HepG2 (cell line): ENCODE results near the gene VPS50. TPM values are rescaled to one million over a fixed set of nuclear protein-coding genes. Genes with fewer than 3 reads are reported as not detected.

ENCODE experiments used
- ATAC-seq: fragments of 200-7000 bp; cut with Tn5 transposase; 3 replicates; pipeline ENCODE4 v1.9.1; 2020; ENCODE audit warnings: mild to moderate bottlenecking, moderate library complexity
- BruUV-seq: library from RNA; stranded (reverse); fragments of 400-500 nt; replicated peaks from 2 replicates; lab custom pipeline; 2021; lab: Mats Ljungman, UMichigan
- CTCF ChIA-PET: fragments of 300-600 bp; formaldehyde crosslinking; extraction: SDS; loops from one replicate; lab custom pipeline; 2021; ENCODE audit warnings: low total read pairs, inconsistent platforms, low intra/inter-chr PET ratio; lab: Yijun Ruan, JAX
- POLR2A ChIA-PET: fragments of 350-600 bp; sonication (Branson Sonifier 250); formaldehyde crosslinking; loops from one replicate; lab custom pipeline; 2020; ENCODE audit warnings: antibody characterized with exemption, inconsistent platforms; lab: Yijun Ruan, JAX
- DNase-seq: peaks from one replicate; pipeline ENCODE4 v3.0.0-alpha.2; 2015; ENCODE audit warnings: low spot score
- FAIRE-seq: peaks from 3 replicates; lab custom pipeline; 2011; peaks lifted over from hg19 to GRCh38; lab: Jason Lieb, UNC
- H2AFZ ChIP-seq: one replicate; pipeline ENCODE4 v1.6.1; 2011; ENCODE audit warnings: low read length, inconsistent platforms
- H3K27ac ChIP-seq: fragments of 300-600 bp; 3 replicates; pipeline ENCODE4 v1.8.0; 2011; ENCODE audit warnings: mixed run types, mild to moderate bottlenecking, mixed read lengths, low read length, inconsistent platforms; ENCODE audit not compliant: insufficient read depth; ENCODE audit errors: extremely low read length
- H3K27me3 ChIP-seq, 2 experiments: fragments of 200-600 bp in 1 of 2; 2 replicates in 1 of 2; 3 replicates in 1 of 2; pipeline versions ENCODE4 v1.6.0 to v1.8.0; 2011; ENCODE audit warnings: low read length in 2 of 2, mild to moderate bottlenecking in 2 of 2, moderate library complexity in 2 of 2, inconsistent platforms in 1 of 2; ENCODE audit not compliant: insufficient read depth in 2 of 2, control insufficient read depth in 1 of 2
- H3K36me3 ChIP-seq, 2 experiments: fragments of 200-600 bp in 1 of 2; replicated peaks in 1 of 2; 2 replicates in 1 of 2; 3 replicates in 1 of 2; pipeline versions ENCODE4 v1.5.1 to v1.8.0; 2011; ENCODE audit warnings: low read length in 2 of 2, inconsistent platforms in 1 of 2; ENCODE audit not compliant: insufficient read depth in 2 of 2, control insufficient read depth in 1 of 2
- H3K4me1 ChIP-seq: 2 replicates; pipeline ENCODE4 v1.5.1; 2012; ENCODE audit warnings: low read length, inconsistent platforms; ENCODE audit not compliant: insufficient read depth
- H3K4me2 ChIP-seq: 2 replicates; pipeline ENCODE4 v1.6.0; 2011; ENCODE audit warnings: low read depth, low read length, inconsistent platforms
- H3K4me3 ChIP-seq, 3 experiments: fragments of 200-600 bp in 1 of 3; sonication (generic), shearing (Covaris generic) in 1 of 3; replicated peaks in 1 of 3; 2 replicates each; pipeline ENCODE4 v1.5.1; 2011 to 2016; ENCODE audit warnings: low read length in 3 of 3, inconsistent platforms in 2 of 3, low read depth in 2 of 3, mild to moderate bottlenecking in 2 of 3, control low read depth in 1 of 3, mixed read lengths in 1 of 3; ENCODE audit not compliant: insufficient read depth in 1 of 3
- H3K79me2 ChIP-seq: one replicate; pipeline ENCODE4 v1.6.1; 2011; ENCODE audit warnings: low read length, inconsistent platforms; ENCODE audit not compliant: insufficient read depth
- H3K9ac ChIP-seq: 2 replicates; pipeline ENCODE4 v1.6.0; 2011; ENCODE audit warnings: mild to moderate bottlenecking, low read depth, low read length, inconsistent platforms; ENCODE audit not compliant: insufficient read depth
- H3K9me3 ChIP-seq: 2 replicates; pipeline ENCODE4 v1.5.1; 2012; ENCODE audit warnings: mild to moderate bottlenecking, low read length
- H4K20me1 ChIP-seq: 2 replicates; pipeline ENCODE4 v1.6.0; 2011; ENCODE audit warnings: inconsistent platforms, mild to moderate bottlenecking, low read length, moderate library complexity; ENCODE audit not compliant: insufficient read depth
- DPF2 ChIP-seq: sonication (generic); formaldehyde crosslinking; IDR thresholded peaks from 2 replicates; pipeline ENCODE4 v1.4.0; 2020; ENCODE audit warnings: mild to moderate bottlenecking, low read depth, missing genetic modification reagents, borderline replicate concordance
- HIVEP1 ChIP-seq: sonication (generic); formaldehyde crosslinking; IDR thresholded peaks from 2 replicates; pipeline ENCODE4 v1.4.0; 2020; ENCODE audit warnings: mild to moderate bottlenecking, missing genetic modification reagents
- RXRB ChIP-seq: IDR thresholded peaks from 2 replicates; pipeline ENCODE4 v1.6.1; 2016; ENCODE audit warnings: borderline replicate concordance, missing genetic modification reagents, missing compliant biosample characterization
- SRF ChIP-seq: IDR thresholded peaks from 2 replicates; pipeline ENCODE4 v1.6.1; 2011; ENCODE audit warnings: mild to moderate bottlenecking, low read depth, low read length, moderate library complexity
- TBX2 ChIP-seq: sonication (generic); formaldehyde crosslinking; IDR thresholded peaks from 2 replicates; pipeline ENCODE4 v1.5.0; 2020; ENCODE audit warnings: missing genetic modification reagents, mild to moderate bottlenecking, borderline replicate concordance
- THAP11 ChIP-seq: IDR thresholded peaks from 2 replicates; pipeline ENCODE4 v1.6.1; 2016; ENCODE audit warnings: missing biosample characterization, missing genetic modification reagents
- ZKSCAN1 ChIP-seq: fragments of 150-350 bp; IDR thresholded peaks from 2 replicates; pipeline ENCODE4 v1.6.1; 2014; ENCODE audit warnings: low read length
- ZNF33A ChIP-seq: sonication (generic); formaldehyde crosslinking; IDR thresholded peaks from 2 replicates; pipeline ENCODE4 v1.5.1; 2020; ENCODE audit warnings: missing genetic modification reagents, mild to moderate bottlenecking, moderate library complexity, borderline replicate concordance
- ZNF383 ChIP-seq: sonication (generic); formaldehyde crosslinking; IDR thresholded peaks from 2 replicates; pipeline ENCODE4 v1.4.0; 2020; ENCODE audit warnings: missing genetic modification reagents, mild to moderate bottlenecking, borderline replicate concordance
- ZNF550 ChIP-seq: sonication (generic); formaldehyde crosslinking; IDR thresholded peaks from 2 replicates; pipeline ENCODE4 v1.4.0; 2020; ENCODE audit warnings: mild to moderate bottlenecking, missing genetic modification reagents, borderline replicate concordance
- WGBS: methylation state at CpG from one replicate; pipeline ENCODE4 v1.1.6; 2017; ENCODE audit warnings: low lambda C conversion rate; 5-methylcytosine and 5-hydroxymethylcytosine counted together
- in situ Hi-C: cut with HindIII; loops from 2 replicates; pipeline ENCODE4 v1.10.0; 2017; ENCODE audit warnings: low pct_unique_long_range_greater_than_20kb; ENCODE audit not compliant: extremely low pct_ligation_motif_present
- intact Hi-C: fragments of 100-400 bp; cut with micrococcal nuclease; formaldehyde crosslinking; loops from one replicate; pipeline ENCODE4 v1.10.0; 2022; ENCODE audit not compliant: unreplicated experiment
- polyA plus RNA-seq, 8 experiments: library from polyadenylated mRNA; depleted of rRNA in 3 of 8; stranded (reverse) in 7 of 8; unstranded in 1 of 8; fragments of >200 nt; fragmentation: Illumina TruSeq in 4 of 8; extraction: Trizol in 4 of 8; gene quantifications; 2 replicates each; pipeline versions ENCODE4 v1.2.1 to v1.2.3, GENCODE V29; 2011 to 2016; ENCODE audit warnings: low read depth in 4 of 8, missing spikeins in 1 of 8, mixed read lengths in 1 of 8; ENCODE audit not compliant: insufficient read depth in 1 of 8
- total RNA-seq, 5 experiments: library from RNA; depleted of rRNA; stranded (reverse); fragments of >200 nt; fragmentation: Illumina TruSeq; extraction: Trizol; gene quantifications; 2 replicates each; pipeline ENCODE4 v1.2.3, GENCODE V29; 2016; ENCODE audit warnings: low read depth in 1 of 5
- TF ChIP-seq, protein P1 (sequence below): sonication (generic); formaldehyde crosslinking; IDR thresholded peaks from 2 replicates; pipeline ENCODE4 v1.4.0; 2020; ENCODE audit warnings: mild to moderate bottlenecking, missing genetic modification reagents
- TF ChIP-seq, protein P2 (sequence below): IDR thresholded peaks from 2 replicates; pipeline ENCODE4 v1.6.1; 2016

The VPS50 gene
- total and polyA plus RNA-seq, 2 of the 13 experiments (the other 11 are each of a cell fraction or from before 2014, with no cell fraction given) = 10.3 to 20.4 TPM

DNA sequence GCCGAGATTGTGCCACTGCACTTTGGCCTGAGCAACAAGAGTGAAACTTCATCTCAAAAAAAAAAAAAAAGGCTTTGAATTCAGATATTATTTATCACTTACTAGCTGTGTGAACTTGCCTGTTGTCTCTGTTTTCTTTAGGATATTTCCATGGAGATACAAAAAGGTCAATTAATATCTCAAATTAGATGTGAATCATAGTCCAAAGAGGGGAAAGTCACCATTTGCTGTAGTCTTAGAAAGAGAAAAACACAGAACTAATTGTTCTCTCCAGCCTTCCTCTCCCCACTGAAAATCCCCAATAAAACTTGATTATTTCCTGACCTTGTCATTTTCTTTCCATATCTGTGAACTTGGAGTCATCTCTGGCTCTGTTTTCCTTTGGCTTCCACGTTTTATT is 27.1 kb upstream of the VPS50 start (continued):
- TF ChIP-seq ZNF383 (CRISPR knock-in tag) = no peak

DNA sequence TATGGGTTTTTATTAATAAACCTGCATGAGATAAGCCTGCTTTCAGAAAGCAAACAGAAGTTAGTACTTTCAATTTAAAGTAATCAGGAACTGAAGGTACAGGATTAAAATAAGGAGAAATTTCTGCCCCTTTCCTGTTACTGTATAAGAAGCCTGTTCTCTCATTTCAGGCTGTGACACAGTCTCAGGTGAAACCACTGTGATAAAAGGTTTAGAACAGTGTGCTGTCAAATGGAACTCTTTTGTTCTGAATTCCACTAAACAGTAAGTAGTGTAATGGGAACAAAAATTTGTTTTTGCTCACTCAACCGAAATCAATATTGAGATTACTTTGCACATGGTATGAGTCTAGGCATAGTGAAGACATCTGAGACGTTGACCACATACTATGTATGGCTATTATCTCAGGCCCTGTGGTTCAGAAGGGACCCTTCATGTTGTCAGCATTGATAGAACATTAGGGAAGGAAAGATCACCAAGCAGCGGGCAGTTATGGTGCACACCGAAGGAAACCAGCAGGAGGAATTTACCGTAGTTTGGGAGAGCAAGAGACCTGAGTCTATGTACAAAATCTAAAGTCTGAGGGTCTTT is 20.8 kb upstream of the VPS50 start:
- Histone ChIP-seq H3K9ac (no peak overlapping the region), H2AFZ (no peak overlapping the region), H3K27me3 (0 out of 5 replicates have a peak, but pooled peaks cover 0 to 4% of the 10 kb centered on the region in 2 experiments), H3K27ac (no peak overlapping the region), H3K36me3 (no peaks in the 10 kb centered on the region), H3K4me2 (no peak overlapping the region), H3K4me1 (peaks cover 6% of the 10 kb centered on the region; the same call in 1 of the 2 replicates), H3K9me3 (no peaks in the 10 kb centered on the region), H3K79me2 (no peaks in the 10 kb centered on the region), H4K20me1 (no peaks in the 10 kb centered on the region), H3K4me3 (no peak overlapping the region)
- WGBS = 16% methylated on average over 5 of the region's 5 CpGs
- intact Hi-C loops (no loop called here), in situ Hi-C loops (no loop called here)
- FAIRE-seq (no peak), DNase-seq (no peak), ATAC-seq (no peak)
- CTCF ChIA-PET = no interaction called here
- POLR2A ChIA-PET = no interaction called here
- BruUV-seq = no TSS peak
- TF ChIP-seq HIVEP1 (CRISPR knock-in tag) (no peak), RXRB (CRISPR knock-in tag) (no peak), ZKSCAN1 (no peak), DPF2 (no peak), THAP11 (CRISPR knock-in tag) (no peak), ZNF33A (CRISPR knock-in tag) (no peak), TBX2 (CRISPR knock-in tag) (no peak), SRF (no peak), ZNF550 (CRISPR knock-in tag) (no peak)
- TF ChIP-seq, protein P1, sequence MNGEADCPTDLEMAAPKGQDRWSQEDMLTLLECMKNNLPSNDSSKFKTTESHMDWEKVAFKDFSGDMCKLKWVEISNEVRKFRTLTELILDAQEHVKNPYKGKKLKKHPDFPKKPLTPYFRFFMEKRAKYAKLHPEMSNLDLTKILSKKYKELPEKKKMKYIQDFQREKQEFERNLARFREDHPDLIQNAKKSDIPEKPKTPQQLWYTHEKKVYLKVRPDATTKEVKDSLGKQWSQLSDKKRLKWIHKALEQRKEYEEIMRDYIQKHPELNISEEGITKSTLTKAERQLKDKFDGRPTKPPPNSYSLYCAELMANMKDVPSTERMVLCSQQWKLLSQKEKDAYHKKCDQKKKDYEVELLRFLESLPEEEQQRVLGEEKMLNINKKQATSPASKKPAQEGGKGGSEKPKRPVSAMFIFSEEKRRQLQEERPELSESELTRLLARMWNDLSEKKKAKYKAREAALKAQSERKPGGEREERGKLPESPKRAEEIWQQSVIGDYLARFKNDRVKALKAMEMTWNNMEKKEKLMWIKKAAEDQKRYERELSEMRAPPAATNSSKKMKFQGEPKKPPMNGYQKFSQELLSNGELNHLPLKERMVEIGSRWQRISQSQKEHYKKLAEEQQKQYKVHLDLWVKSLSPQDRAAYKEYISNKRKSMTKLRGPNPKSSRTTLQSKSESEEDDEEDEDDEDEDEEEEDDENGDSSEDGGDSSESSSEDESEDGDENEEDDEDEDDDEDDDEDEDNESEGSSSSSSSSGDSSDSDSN (CRISPR knock-in tag) = no peak
- TF ChIP-seq, protein P2, sequence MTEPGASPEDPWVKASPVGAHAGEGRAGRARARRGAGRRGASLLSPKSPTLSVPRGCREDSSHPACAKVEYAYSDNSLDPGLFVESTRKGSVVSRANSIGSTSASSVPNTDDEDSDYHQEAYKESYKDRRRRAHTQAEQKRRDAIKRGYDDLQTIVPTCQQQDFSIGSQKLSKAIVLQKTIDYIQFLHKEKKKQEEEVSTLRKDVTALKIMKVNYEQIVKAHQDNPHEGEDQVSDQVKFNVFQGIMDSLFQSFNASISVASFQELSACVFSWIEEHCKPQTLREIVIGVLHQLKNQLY (CRISPR knock-in tag) = no peak
